Liver (tissue), 3 donors: ENCODE data around the gene ATIC.

Experiments used
- EGR1 ChIP-seq, 2 donors: IDR thresholded peaks; 2 replicates each; pipeline ENCODE4 v1.6.1; 2016 to 2018; ENCODE audit warnings: antibody characterized with exemption in 2 of 2, low read depth in 2 of 2
- FOXA2 ChIP-seq: IDR thresholded peaks from 2 replicates; pipeline ENCODE4 v1.6.1; 2016; ENCODE audit warnings: antibody characterized with exemption
- GABPA ChIP-seq, 2 donors: IDR thresholded peaks in 1 of 2; conservative IDR thresholded peaks in 1 of 2; 2 replicates each; pipeline ENCODE4 v1.6.1; 2016; ENCODE audit warnings: antibody characterized with exemption in 2 of 2, mild to moderate bottlenecking in 1 of 2, moderate library complexity in 1 of 2
- HNF4A ChIP-seq, 2 donors: conservative IDR thresholded peaks; 2 replicates each; pipeline ENCODE4 v1.6.1; 2016; ENCODE audit warnings: antibody characterized with exemption in 2 of 2, mild to moderate bottlenecking in 2 of 2
- NR2F2 ChIP-seq: IDR thresholded peaks from 2 replicates; pipeline ENCODE4 v1.6.1; 2016; ENCODE audit warnings: antibody characterized with exemption
- RAD21 ChIP-seq, 2 donors: IDR thresholded peaks; 2 replicates each; pipeline ENCODE4 v1.6.1; 2016; ENCODE audit warnings: antibody characterized with exemption in 2 of 2, mild to moderate bottlenecking in 2 of 2
- TAF1 ChIP-seq: conservative IDR thresholded peaks from 2 replicates; pipeline ENCODE4 v1.6.1; 2016; ENCODE audit warnings: antibody characterized with exemption, mild to moderate bottlenecking
- YY1 ChIP-seq: IDR thresholded peaks from 2 replicates; pipeline ENCODE4 v1.6.1; 2016; ENCODE audit warnings: antibody characterized with exemption, mild to moderate bottlenecking
- TF ChIP-seq, protein P1 (sequence below): fragments of 150-350 bp; IDR thresholded peaks from 2 replicates; pipeline ENCODE4 v1.5.1; 2017; ENCODE audit warnings: improper control_type of control experiment, low read depth, low read length; ENCODE audit not compliant: missing input control
- TF ChIP-seq, protein P2 (sequence below): IDR thresholded peaks from 2 replicates; pipeline ENCODE4 v1.6.1; 2016; ENCODE audit warnings: antibody characterized with exemption
- TF ChIP-seq, protein P3 (sequence below): IDR thresholded peaks from 2 replicates; pipeline ENCODE4 v1.6.1; 2016; ENCODE audit warnings: antibody characterized with exemption
- TF ChIP-seq, protein P4 (sequence below): IDR thresholded peaks from 2 replicates; pipeline ENCODE4 v1.6.1; 2016; ENCODE audit warnings: antibody characterized with exemption, mild to moderate bottlenecking
- donor health status: healthy.
- donor health status: healthy.

DNA sequence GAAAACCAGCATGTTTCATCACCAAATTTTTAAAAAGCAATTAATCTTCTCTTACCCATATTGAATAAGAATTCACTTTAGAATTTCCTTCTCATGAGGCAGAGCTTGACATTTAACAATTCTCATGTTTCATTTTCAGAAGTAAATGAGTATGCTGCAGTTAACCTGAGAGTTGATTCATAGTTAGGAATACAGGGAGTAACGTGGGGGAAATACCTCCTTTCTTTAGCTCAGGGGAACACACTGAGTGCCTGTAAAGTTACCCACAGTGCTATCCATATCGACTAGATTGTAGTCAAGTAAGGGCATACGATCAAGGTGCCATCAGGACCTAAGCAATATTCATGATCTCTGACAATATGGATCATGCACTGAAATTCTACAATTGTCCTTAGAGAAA lies 38.9 kb upstream of the ATIC start:
- TF ChIP-seq, protein P1, sequence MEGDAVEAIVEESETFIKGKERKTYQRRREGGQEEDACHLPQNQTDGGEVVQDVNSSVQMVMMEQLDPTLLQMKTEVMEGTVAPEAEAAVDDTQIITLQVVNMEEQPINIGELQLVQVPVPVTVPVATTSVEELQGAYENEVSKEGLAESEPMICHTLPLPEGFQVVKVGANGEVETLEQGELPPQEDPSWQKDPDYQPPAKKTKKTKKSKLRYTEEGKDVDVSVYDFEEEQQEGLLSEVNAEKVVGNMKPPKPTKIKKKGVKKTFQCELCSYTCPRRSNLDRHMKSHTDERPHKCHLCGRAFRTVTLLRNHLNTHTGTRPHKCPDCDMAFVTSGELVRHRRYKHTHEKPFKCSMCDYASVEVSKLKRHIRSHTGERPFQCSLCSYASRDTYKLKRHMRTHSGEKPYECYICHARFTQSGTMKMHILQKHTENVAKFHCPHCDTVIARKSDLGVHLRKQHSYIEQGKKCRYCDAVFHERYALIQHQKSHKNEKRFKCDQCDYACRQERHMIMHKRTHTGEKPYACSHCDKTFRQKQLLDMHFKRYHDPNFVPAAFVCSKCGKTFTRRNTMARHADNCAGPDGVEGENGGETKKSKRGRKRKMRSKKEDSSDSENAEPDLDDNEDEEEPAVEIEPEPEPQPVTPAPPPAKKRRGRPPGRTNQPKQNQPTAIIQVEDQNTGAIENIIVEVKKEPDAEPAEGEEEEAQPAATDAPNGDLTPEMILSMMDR = no peak
- TF ChIP-seq RAD21 (IDR thresholded peaks at IDR 0.05) (no peak), YY1 (no peak), GABPA (IDR thresholded peaks at IDR 0.05 in 1 of 2, conservative IDR thresholded peaks at IDR 0.05 in 1 of 2) (no peak), TAF1 (no peak), EGR1 (IDR thresholded peaks at IDR 0.05; ENCODE audit: low read depth in 2 of 2) (no peak), FOXA2 (no peak), NR2F2 (no peak), HNF4A (conservative IDR thresholded peaks at IDR 0.05) (no peak)
- TF ChIP-seq, protein P2, sequence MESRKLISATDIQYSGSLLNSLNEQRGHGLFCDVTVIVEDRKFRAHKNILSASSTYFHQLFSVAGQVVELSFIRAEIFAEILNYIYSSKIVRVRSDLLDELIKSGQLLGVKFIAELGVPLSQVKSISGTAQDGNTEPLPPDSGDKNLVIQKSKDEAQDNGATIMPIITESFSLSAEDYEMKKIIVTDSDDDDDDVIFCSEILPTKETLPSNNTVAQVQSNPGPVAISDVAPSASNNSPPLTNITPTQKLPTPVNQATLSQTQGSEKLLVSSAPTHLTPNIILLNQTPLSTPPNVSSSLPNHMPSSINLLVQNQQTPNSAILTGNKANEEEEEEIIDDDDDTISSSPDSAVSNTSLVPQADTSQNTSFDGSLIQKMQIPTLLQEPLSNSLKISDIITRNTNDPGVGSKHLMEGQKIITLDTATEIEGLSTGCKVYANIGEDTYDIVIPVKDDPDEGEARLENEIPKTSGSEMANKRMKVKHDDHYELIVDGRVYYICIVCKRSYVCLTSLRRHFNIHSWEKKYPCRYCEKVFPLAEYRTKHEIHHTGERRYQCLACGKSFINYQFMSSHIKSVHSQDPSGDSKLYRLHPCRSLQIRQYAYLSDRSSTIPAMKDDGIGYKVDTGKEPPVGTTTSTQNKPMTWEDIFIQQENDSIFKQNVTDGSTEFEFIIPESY = no peak
- TF ChIP-seq, protein P3, sequence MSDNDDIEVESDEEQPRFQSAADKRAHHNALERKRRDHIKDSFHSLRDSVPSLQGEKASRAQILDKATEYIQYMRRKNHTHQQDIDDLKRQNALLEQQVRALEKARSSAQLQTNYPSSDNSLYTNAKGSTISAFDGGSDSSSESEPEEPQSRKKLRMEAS = no peak
- TF ChIP-seq, protein P4, sequence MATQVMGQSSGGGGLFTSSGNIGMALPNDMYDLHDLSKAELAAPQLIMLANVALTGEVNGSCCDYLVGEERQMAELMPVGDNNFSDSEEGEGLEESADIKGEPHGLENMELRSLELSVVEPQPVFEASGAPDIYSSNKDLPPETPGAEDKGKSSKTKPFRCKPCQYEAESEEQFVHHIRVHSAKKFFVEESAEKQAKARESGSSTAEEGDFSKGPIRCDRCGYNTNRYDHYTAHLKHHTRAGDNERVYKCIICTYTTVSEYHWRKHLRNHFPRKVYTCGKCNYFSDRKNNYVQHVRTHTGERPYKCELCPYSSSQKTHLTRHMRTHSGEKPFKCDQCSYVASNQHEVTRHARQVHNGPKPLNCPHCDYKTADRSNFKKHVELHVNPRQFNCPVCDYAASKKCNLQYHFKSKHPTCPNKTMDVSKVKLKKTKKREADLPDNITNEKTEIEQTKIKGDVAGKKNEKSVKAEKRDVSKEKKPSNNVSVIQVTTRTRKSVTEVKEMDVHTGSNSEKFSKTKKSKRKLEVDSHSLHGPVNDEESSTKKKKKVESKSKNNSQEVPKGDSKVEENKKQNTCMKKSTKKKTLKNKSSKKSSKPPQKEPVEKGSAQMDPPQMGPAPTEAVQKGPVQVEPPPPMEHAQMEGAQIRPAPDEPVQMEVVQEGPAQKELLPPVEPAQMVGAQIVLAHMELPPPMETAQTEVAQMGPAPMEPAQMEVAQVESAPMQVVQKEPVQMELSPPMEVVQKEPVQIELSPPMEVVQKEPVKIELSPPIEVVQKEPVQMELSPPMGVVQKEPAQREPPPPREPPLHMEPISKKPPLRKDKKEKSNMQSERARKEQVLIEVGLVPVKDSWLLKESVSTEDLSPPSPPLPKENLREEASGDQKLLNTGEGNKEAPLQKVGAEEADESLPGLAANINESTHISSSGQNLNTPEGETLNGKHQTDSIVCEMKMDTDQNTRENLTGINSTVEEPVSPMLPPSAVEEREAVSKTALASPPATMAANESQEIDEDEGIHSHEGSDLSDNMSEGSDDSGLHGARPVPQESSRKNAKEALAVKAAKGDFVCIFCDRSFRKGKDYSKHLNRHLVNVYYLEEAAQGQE = no peak
